ENCODE data around the gene IQSEC3.
"Not testable (repeated sequence)": the region's sequence is repeated elsewhere in the genome, so short reads cannot be mapped to it uniquely, and the experiment has no call there.

IQSEC3 gene

GRCh38 chr12:177336-177979 is 110.9 kb downstream of the IQSEC3 start:
- in situ Hi-C loops (cut with MboI; ENCODE audit: low sequenced_read_pairs), result no loop called here

GRCh38 chr12:177980-178828 is 111.6 kb downstream of the IQSEC3 start:
- Histone ChIP-seq H3K36me3 (replicated peaks) (no peaks in the 10 kb centered on the region), H3K9me3 (no peaks in the 10 kb centered on the region), H3K27me3 (ENCODE audit: low read depth) (no peaks in the 10 kb centered on the region), H3K4me3 (no peak overlapping the region), H3K4me1 (no peaks in the 10 kb centered on the region)
- in situ Hi-C loops (cut with MboI; ENCODE audit: low sequenced_read_pairs), result no loop called here
- DNase-seq (ENCODE audit: low spot score in 2 of 2), result no peak

More at GRCh38 chr12:177336-177979, 110.9 kb downstream of the IQSEC3 start:
- Histone ChIP-seq H3K9me3 (no peaks in the 10 kb centered on the region), H3K4me3 (no peak overlapping the region), H3K27me3 (ENCODE audit: low read depth) (no peaks in the 10 kb centered on the region), H3K4me1 (no peaks in the 10 kb centered on the region), H3K36me3 (replicated peaks) (no peaks in the 10 kb centered on the region)
- no peak for DNase-seq (ENCODE audit: low spot score in 2 of 2)

- H3K4me1 ChIP-seq, result no peaks in the 10 kb centered on the region
- in situ Hi-C loops (cut with MboI; ENCODE audit: low sequenced_read_pairs), result no loop called here
- no peak for DNase-seq (ENCODE audit: low spot score in 2 of 2)
Observed at GRCh38 chr12:178829-179109, 112.2 kb downstream of the IQSEC3 start.

GRCh38 chr12:179131-179884 is 112.7 kb downstream of the IQSEC3 start:
- no peaks in the 10 kb centered on the region for H3K27me3 ChIP-seq (ENCODE audit: low read depth)
- no peak overlapping the region for H3K4me3 ChIP-seq
- H3K9me3 ChIP-seq, result no peaks in the 10 kb centered on the region
- in situ Hi-C loops (cut with MboI; ENCODE audit: low sequenced_read_pairs), result no loop called here
- H3K4me1 ChIP-seq, result no peaks in the 10 kb centered on the region
- no peak for DNase-seq (ENCODE audit: low spot score in 2 of 2)
- no peaks in the 10 kb centered on the region for H3K36me3 ChIP-seq (replicated peaks)

More at GRCh38 chr12:178829-179109, 112.2 kb downstream of the IQSEC3 start:
- no peak overlapping the region for H3K4me3 ChIP-seq
- no peaks in the 10 kb centered on the region for H3K27me3 ChIP-seq (ENCODE audit: low read depth)
- no peaks in the 10 kb centered on the region for H3K36me3 ChIP-seq (replicated peaks)
- H3K9me3 ChIP-seq, result no peaks in the 10 kb centered on the region

- DNase-seq (ENCODE audit: low spot score in 2 of 2), result no peak
- Histone ChIP-seq H3K4me3 (no peak overlapping the region), H3K27me3 (ENCODE audit: low read depth) (no peaks in the 10 kb centered on the region), H3K36me3 (replicated peaks) (no peaks in the 10 kb centered on the region), H3K9me3 (no peaks in the 10 kb centered on the region), H3K4me1 (no peaks in the 10 kb centered on the region)
- in situ Hi-C loops (cut with MboI; ENCODE audit: low sequenced_read_pairs), result no loop called here
Observed at GRCh38 chr12:179885-180284, 113.3 kb downstream of the IQSEC3 start.

GRCh38 chr12:180445-180844 is 113.9 kb downstream of the IQSEC3 start:
- no peak overlapping the region for H3K4me3 ChIP-seq
- no peaks in the 10 kb centered on the region for H3K9me3 ChIP-seq
- no peaks in the 10 kb centered on the region for H3K36me3 ChIP-seq (replicated peaks)
- no peaks in the 10 kb centered on the region for H3K27me3 ChIP-seq (ENCODE audit: low read depth)
- DNase-seq (ENCODE audit: low spot score in 2 of 2), result no peak
- no peaks in the 10 kb centered on the region for H3K4me1 ChIP-seq
- in situ Hi-C loops (cut with MboI; ENCODE audit: low sequenced_read_pairs), result no loop called here

- H3K4me1 ChIP-seq, result no peaks in the 10 kb centered on the region
- no peaks in the 10 kb centered on the region for H3K27me3 ChIP-seq (ENCODE audit: low read depth)
- no peaks in the 10 kb centered on the region for H3K9me3 ChIP-seq
- in situ Hi-C loops (cut with MboI; ENCODE audit: low sequenced_read_pairs), result no loop called here
- H3K4me3 ChIP-seq, result no peak overlapping the region
- H3K36me3 ChIP-seq (replicated peaks), result no peaks in the 10 kb centered on the region
- DNase-seq (ENCODE audit: low spot score in 2 of 2), result no peak
Observed at GRCh38 chr12:181921-182320, 115.4 kb downstream of the IQSEC3 start.

GRCh38 chr12:182381-182892 is 115.9 kb downstream of the IQSEC3 start:
- Histone ChIP-seq H3K9me3 (no peaks in the 10 kb centered on the region), H3K36me3 (replicated peaks) (no peaks in the 10 kb centered on the region), H3K4me3 (no peak overlapping the region), H3K27me3 (ENCODE audit: low read depth) (no peaks in the 10 kb centered on the region), H3K4me1 (no peaks in the 10 kb centered on the region)
- in situ Hi-C loops (cut with MboI; ENCODE audit: low sequenced_read_pairs), result no loop called here
- no peak for DNase-seq (ENCODE audit: low spot score in 2 of 2)

- DNase-seq (ENCODE audit: low spot score in 2 of 2), result no peak
- Histone ChIP-seq H3K4me1 (0 out of 2 replicates have a peak, but pooled peaks cover 3% of the 10 kb centered on the region), H3K4me3 (no peak overlapping the region), H3K36me3 (replicated peaks) (no peaks in the 10 kb centered on the region), H3K27me3 (ENCODE audit: low read depth) (no peaks in the 10 kb centered on the region), H3K9me3 (no peaks in the 10 kb centered on the region)
- in situ Hi-C loops (cut with MboI; ENCODE audit: low sequenced_read_pairs), result no loop called here
Observed at GRCh38 chr12:184811-185575, 118.4 kb downstream of the IQSEC3 start.

- in situ Hi-C loops (cut with MboI; ENCODE audit: low sequenced_read_pairs), result no loop called here
- 0 out of 2 replicates have a peak, but pooled peaks cover 2% of the 10 kb centered on the region for H3K27me3 ChIP-seq (ENCODE audit: low read depth)
- H3K4me1 ChIP-seq, result 0 out of 2 replicates have a peak, but pooled peaks cover 3% of the 10 kb centered on the region
- no peak for DNase-seq (ENCODE audit: low spot score in 2 of 2)
- no peak overlapping the region for H3K4me3 ChIP-seq
- H3K36me3 ChIP-seq (replicated peaks), result no peaks in the 10 kb centered on the region
- H3K9me3 ChIP-seq, result no peaks in the 10 kb centered on the region
Observed at GRCh38 chr12:185576-185955, 119.0 kb downstream of the IQSEC3 start.

GRCh38 chr12:186006-186625 is 119.5 kb downstream of the IQSEC3 start:
- Histone ChIP-seq H3K36me3 (replicated peaks) (no peaks in the 10 kb centered on the region), H3K4me1 (0 out of 2 replicates have a peak, but pooled peaks cover 3% of the 10 kb centered on the region), H3K27me3 (ENCODE audit: low read depth) (0 out of 2 replicates have a peak, but pooled peaks cover 3% of the 10 kb centered on the region), H3K4me3 (no peak overlapping the region), H3K9me3 (no peaks in the 10 kb centered on the region)
- in situ Hi-C loops (cut with MboI; ENCODE audit: low sequenced_read_pairs), result no loop called here
- no peak for DNase-seq (ENCODE audit: low spot score in 2 of 2)

GRCh38 chr12:187986-188909 is 121.7 kb downstream of the IQSEC3 start:
- DNase-seq (ENCODE audit: low spot score in 2 of 2); in situ Hi-C loops (cut with MboI; ENCODE audit: low sequenced_read_pairs); H3K36me3 ChIP-seq (replicated peaks); H3K4me3 ChIP-seq; H3K27me3 ChIP-seq (ENCODE audit: low read depth); H3K4me1 ChIP-seq; H3K9me3 ChIP-seq: not testable (repeated sequence)

Measured in HAP-1 (cell line).